GM12892 (cell line): Measurements from ENCODE around the gene NRXN3.

Experiments used
- POLR2A ChIP-seq: IDR thresholded peaks from 2 replicates; pipeline ENCODE4 v1.6.1; 2011; ENCODE audit warnings: low read depth, low read length, control low read depth
- POLR2AphosphoS5 ChIP-seq: IDR thresholded peaks from 2 replicates; pipeline ENCODE4 v1.6.1; 2011; ENCODE audit warnings: low read depth, low read length, control low read depth
- TAF1 ChIP-seq: IDR thresholded peaks from 2 replicates; pipeline ENCODE4 v1.6.1; 2011; ENCODE audit warnings: low read depth, mild to moderate bottlenecking, control low read depth, low read length, borderline replicate concordance

DNA sequence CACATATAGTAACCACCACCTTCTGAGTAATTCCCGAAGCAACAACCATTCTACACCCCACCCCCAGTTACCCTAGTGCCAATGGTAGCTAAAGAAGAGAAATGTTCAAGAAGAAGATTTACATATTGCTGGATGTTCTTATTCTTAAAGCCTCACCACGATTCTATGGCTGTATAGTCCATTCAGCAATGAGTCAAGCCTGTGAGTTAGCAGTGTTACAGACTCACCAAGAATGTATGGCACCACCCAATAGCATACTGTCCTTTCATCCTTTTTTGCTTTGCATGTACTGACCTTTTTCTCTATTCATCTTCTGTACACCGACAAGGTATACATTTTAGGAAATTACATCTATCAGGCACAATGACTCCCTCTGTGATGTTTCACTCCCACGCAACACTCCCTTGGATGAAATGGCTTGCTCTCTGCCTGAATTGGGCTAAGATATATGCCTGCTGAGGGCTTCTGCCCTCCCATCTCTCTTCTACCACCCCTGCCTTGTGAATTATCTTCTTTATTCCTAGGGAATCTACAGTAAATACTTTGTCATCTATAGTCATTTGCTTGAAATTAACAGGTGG, 1095.3 kb downstream of the NRXN3 start:
- TF ChIP-seq POLR2A (no peak), POLR2AphosphoS5 (no peak), TAF1 (no peak)
